Gastroesophageal sphincter (tissue), 4 donors: ENCODE results near the gene CGGBP1. TPM values are rescaled to one million over a fixed set of nuclear protein-coding genes. Genes with fewer than 3 reads are reported as not detected.

Experiments
- ATAC-seq: fragments of 150-250 bp; one replicate; pipeline ENCODE4 v1.9.1; 2016; ENCODE audit warnings: mild to moderate bottlenecking, moderate library complexity
- H3K27ac ChIP-seq, 4 donors: fragments of 200-600 bp; sonication (generic) in 3 of 4; 1 replicate in 3 of 4; 2 replicates in 1 of 4; pipeline ENCODE4 v1.5.1; 2016 to 2019
- H3K27me3 ChIP-seq: fragments of 200-600 bp; sonication (generic); one replicate; pipeline ENCODE4 v1.5.1; 2019
- H3K36me3 ChIP-seq, 2 donors: fragments of 200-600 bp; sonication (generic); one replicate each; pipeline ENCODE4 v1.5.1; 2019; ENCODE audit warnings: control low read depth in 1 of 2
- H3K4me1 ChIP-seq, 3 donors: fragments of 200-600 bp; sonication (generic); 1 replicate in 2 of 3; 2 replicates in 1 of 3; pipeline ENCODE4 v1.5.1; 2016 to 2019; ENCODE audit warnings: control low read depth in 2 of 3
- H3K4me3 ChIP-seq, 2 donors: fragments of 200-600 bp; sonication (generic); one replicate each; pipeline ENCODE4 v1.5.1; 2019; ENCODE audit warnings: mild to moderate bottlenecking in 1 of 2, moderate library complexity in 1 of 2
- H3K9me3 ChIP-seq, 3 donors: fragments of 200-600 bp; sonication (generic); one replicate each; pipeline ENCODE4 v1.5.1; 2017 to 2019; ENCODE audit warnings: control low read depth in 2 of 3
- EP300 ChIP-seq: sonication (generic); formaldehyde crosslinking; IDR thresholded peaks from one replicate; pipeline ENCODE4 v1.6.1; 2017; ENCODE audit warnings: antibody characterized with exemption, mild to moderate bottlenecking
- POLR2A ChIP-seq, 2 donors: fragments of 450-650 bp; IDR thresholded peaks; one replicate each; pipeline ENCODE4 v1.6.1; 2017; ENCODE audit warnings: antibody characterized with exemption in 2 of 2, mild to moderate bottlenecking in 2 of 2, moderate library complexity in 1 of 2
- POLR2AphosphoS5 ChIP-seq: sonication (generic); formaldehyde crosslinking; IDR thresholded peaks from one replicate; pipeline ENCODE4 v1.6.1; 2017; ENCODE audit warnings: antibody characterized with exemption
- WGBS, 2 donors: methylation state at CpG; one replicate each; pipeline ENCODE4 v1.1.5; 2018; ENCODE audit warnings: low coverage in 1 of 2; 5-methylcytosine and 5-hydroxymethylcytosine counted together
- total RNA-seq, 4 donors: library from RNA; depleted of rRNA; stranded (reverse); fragments of >200 nt; gene quantifications; one replicate each; pipeline ENCODE4 v1.1.0, GENCODE V29; 2016
- TF ChIP-seq, protein P1 (sequence below), 4 experiments: fragments of 200-600 bp in 2 of 4; fragments of 450-650 bp in 2 of 4; sonication (generic) in 1 of 4; IDR thresholded peaks; one replicate each; pipeline ENCODE4 v1.5.1; 2017 to 2019; ENCODE audit warnings: antibody characterized with exemption in 4 of 4, mild to moderate bottlenecking in 2 of 4, moderate library complexity in 2 of 4

The CGGBP1 gene
- total RNA-seq, 4 donors from 2014 or later: 53.8 to 95.3 (median 67.8) TPM

DNA sequence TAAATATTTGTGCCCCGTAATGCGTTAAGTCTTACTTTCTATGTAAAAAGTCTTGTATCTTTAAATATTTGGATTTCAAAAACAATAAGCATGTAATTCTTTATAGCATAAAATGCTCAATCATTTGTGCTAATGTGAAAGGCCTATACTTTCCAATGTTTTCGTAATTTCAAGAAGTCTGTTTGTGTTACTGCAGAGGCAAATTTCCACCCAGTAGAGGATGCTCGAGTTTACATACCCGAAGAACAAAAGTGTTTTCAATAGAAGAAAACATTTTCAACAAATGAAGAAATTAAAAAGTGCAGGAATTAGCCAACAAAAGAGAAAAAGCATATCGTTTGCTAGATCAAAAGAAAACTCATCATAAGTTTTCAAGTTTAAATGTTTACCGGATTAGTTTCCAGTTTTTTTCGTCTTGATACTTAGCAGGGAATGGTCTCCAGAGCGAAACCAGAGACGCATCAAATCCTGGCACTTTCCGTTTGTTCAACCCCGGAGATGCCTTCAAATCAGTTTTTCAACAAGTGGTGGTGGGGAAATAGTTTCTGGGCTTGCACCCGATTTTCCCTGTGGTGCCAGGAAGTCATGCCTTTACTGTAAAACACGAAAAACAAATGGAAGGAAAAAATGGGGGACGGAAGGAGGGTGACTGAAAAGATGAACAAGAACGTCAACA is 1.0 kb downstream of the CGGBP1 start:
- H3K36me3 ChIP-seq: peaks cover 5 to 29% of the 10 kb centered on the region in 2 donors
- H3K4me1 ChIP-seq: peaks cover 7 to 59% (median 17%) of the 10 kb centered on the region in 3 donors
- WGBS, 2 donors: 2 to 9% methylated on average over 12 to 15 of the region's 16 CpGs
- TF ChIP-seq, protein P1, sequence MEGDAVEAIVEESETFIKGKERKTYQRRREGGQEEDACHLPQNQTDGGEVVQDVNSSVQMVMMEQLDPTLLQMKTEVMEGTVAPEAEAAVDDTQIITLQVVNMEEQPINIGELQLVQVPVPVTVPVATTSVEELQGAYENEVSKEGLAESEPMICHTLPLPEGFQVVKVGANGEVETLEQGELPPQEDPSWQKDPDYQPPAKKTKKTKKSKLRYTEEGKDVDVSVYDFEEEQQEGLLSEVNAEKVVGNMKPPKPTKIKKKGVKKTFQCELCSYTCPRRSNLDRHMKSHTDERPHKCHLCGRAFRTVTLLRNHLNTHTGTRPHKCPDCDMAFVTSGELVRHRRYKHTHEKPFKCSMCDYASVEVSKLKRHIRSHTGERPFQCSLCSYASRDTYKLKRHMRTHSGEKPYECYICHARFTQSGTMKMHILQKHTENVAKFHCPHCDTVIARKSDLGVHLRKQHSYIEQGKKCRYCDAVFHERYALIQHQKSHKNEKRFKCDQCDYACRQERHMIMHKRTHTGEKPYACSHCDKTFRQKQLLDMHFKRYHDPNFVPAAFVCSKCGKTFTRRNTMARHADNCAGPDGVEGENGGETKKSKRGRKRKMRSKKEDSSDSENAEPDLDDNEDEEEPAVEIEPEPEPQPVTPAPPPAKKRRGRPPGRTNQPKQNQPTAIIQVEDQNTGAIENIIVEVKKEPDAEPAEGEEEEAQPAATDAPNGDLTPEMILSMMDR (IDR thresholded peaks at IDR 0.05): peak in 1 of 4 experiments; percentile 32
- no peak for TF ChIP-seq POLR2AphosphoS5
- no peaks in the 10 kb centered on the region for H3K9me3 ChIP-seq
- H3K4me3 ChIP-seq: peak overlapping the region; percentile 85 to 97
- peak overlapping the region; percentile 96 to 97 (median 96) for H3K27ac ChIP-seq
- no peaks in the 10 kb centered on the region for H3K27me3 ChIP-seq
- no peak for ATAC-seq

DNA sequence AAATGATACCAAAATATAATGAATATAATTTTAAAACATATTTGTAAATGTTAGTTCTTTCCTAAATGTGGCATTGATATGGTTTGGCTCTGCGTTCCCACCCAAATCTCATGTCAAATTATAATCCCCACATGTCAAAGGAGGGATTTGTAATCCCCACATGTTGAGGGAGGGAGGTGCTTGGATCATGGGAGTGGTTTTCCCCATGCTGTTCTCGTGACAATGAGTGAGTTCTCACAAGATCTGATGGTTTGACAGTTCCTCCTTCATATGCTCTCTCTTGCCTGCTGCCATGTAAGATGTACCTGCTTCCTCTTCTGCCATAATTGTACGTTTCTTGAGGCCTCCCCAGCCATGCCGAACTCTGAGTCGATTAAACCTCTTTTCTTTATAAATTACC is 12.0 kb downstream of the CGGBP1 start:
- Histone ChIP-seq H3K4me1 (no peaks in the 10 kb centered on the region), H3K4me3 (no peak overlapping the region), H3K27ac (no peak overlapping the region), H3K9me3 (no peaks in the 10 kb centered on the region), H3K27me3 (no peaks in the 10 kb centered on the region), H3K36me3 (no peaks in the 10 kb centered on the region)
- WGBS, 2 donors: 87 to 90% methylated on average over 4 to 5 of the region's 5 CpGs
- ATAC-seq: no peak
- no peak for TF ChIP-seq EP300
- TF ChIP-seq, protein P1 (IDR thresholded peaks at IDR 0.05): no peak
- TF ChIP-seq POLR2AphosphoS5: no peak
- TF ChIP-seq POLR2A (IDR thresholded peaks at IDR 0.05): no peak

DNA sequence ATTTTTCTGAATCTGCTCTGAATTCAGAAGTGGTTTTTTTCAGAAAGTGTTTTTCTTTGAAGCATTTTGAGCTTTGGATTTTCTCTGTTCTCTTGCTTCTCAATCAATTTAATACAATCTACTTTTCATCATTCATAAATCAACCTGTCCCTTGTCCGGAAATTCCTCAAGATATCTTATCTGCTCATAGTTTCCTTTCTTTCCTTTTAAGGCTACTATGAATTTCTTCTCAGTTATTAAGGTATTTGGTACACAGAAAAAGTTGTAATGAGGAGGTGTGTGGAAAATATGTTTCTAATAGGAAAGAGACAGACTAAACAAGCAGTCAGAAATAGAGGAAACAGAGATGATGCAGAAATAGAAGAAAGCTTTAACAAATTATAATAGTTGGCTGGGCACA is 14.4 kb downstream of the CGGBP1 start:
- no peaks in the 10 kb centered on the region for H3K27me3 ChIP-seq
- ATAC-seq: no peak
- H3K27ac ChIP-seq: no peak overlapping the region
- H3K9me3 ChIP-seq: no peaks in the 10 kb centered on the region
- TF ChIP-seq POLR2AphosphoS5: no peak
- TF ChIP-seq POLR2A (IDR thresholded peaks at IDR 0.05): no peak
- TF ChIP-seq, protein P1 (IDR thresholded peaks at IDR 0.05): no peak
- TF ChIP-seq EP300: no peak
- WGBS, 2 donors: 15% methylated on average over 1 of the region's 1 CpG; no CpG with 5 or more reads in 1 of the 2 donors
- no peak overlapping the region for H3K4me3 ChIP-seq
- no peaks in the 10 kb centered on the region for H3K4me1 ChIP-seq
- H3K36me3 ChIP-seq: no peaks in the 10 kb centered on the region

DNA sequence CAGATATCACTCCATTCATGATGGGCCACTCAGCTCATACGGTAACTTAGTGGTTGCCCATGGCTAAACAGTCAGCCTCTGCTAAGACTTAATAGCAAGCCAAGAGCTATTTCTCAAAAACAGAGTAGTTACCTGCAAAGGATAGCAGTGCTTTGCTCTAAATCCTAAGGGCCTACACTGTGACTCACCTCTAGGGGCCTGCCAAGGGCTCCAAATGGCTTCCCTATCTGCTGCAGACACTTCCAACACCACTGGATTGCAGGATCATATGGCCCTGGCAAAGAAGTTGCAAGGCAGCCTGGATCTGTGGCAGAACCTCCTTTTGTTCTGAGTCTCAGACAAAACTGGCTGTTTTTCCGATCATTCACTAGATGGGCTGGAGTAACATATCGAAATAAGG is 17.8 kb downstream of the CGGBP1 start:
- no peak for ATAC-seq

More for the DNA sequence above, 17.8 kb downstream of the CGGBP1 start:
- H3K9me3 ChIP-seq: no peaks in the 10 kb centered on the region
- H3K36me3 ChIP-seq: no peaks in the 10 kb centered on the region
- H3K4me3 ChIP-seq: no peak overlapping the region
- TF ChIP-seq EP300 (no peak), POLR2A (IDR thresholded peaks at IDR 0.05) (no peak), POLR2AphosphoS5 (no peak)
- TF ChIP-seq, protein P1 (IDR thresholded peaks at IDR 0.05): no peak
- no peaks in the 10 kb centered on the region for H3K27me3 ChIP-seq
- no peak overlapping the region for H3K27ac ChIP-seq
- no peaks in the 10 kb centered on the region for H3K4me1 ChIP-seq
- WGBS, 2 donors: 78 to 100% methylated on average over 1 to 3 of the region's 3 CpGs
